MM.1S (cell line): ENCODE data around the gene UGT1A4.
A peak's percentile ranks its signal among the peaks of the same experiment; 100 is the strongest.

Source experiments
- CTCF ChIP-seq: fragments of 300-600 bp; sonication (generic); IDR thresholded peaks from 2 replicates; pipeline ENCODE4 v1.5.1; 2016; ENCODE audit warnings: antibody characterized with exemption, low read length, mixed read lengths
- EZH2phosphoT487 ChIP-seq: fragments of 300-600 bp; sonication (generic); IDR thresholded peaks from 2 replicates; pipeline ENCODE4 v1.6.1; 2018; ENCODE audit warnings: antibody characterized with exemption, low read length

GRCh38 chr2:233801357-233802131 lies 83.0 kb downstream of the UGT1A4 start:
- TF ChIP-seq CTCF, result peak; percentile 15; the same call in 1 of the 2 replicates
- TF ChIP-seq EZH2phosphoT487, result no peak
